Measurements from ENCODE around the gene R3HDM2.

Gene R3HDM2

GRCh38 chr12:57203791-57204190, 227.1 kb downstream of the R3HDM2 start:
- DNase-seq (ENCODE audit: low read depth), result no peak
- no peak overlapping the region for H3K4me3 ChIP-seq (ENCODE audit: low read depth, low read length)
- no peak for TF ChIP-seq CTCF (IDR thresholded peaks at IDR 0.05; ENCODE audit: low read depth, low read length, missing control alignments)
